ENCODE measurements around the gene WBP1.

WBP1 gene

GRCh38 chr2:74430502-74430901, 27.7 kb upstream of the WBP1 start:
- H3K79me2 ChIP-seq (ENCODE audit: insufficient read depth, low read length), result no peaks in the 10 kb centered on the region
- H3K27ac ChIP-seq (ENCODE audit: low read depth, low read length, poor library complexity, severe bottlenecking), result no peak overlapping the region
- H3K9me3 ChIP-seq (ENCODE audit: low read length), result no peaks in the 10 kb centered on the region
- no peak overlapping the region for H2AFZ ChIP-seq (ENCODE audit: low read length)
- no peak for TF ChIP-seq EZH2 (IDR thresholded peaks at IDR 0.05; ENCODE audit: borderline replicate concordance, low read length)
- no peak for TF ChIP-seq CTCF (IDR thresholded peaks at IDR 0.05; ENCODE audit: low read length)
- H4K20me1 ChIP-seq (ENCODE audit: insufficient read depth, low read length), result no peaks in the 10 kb centered on the region
- H3K4me3 ChIP-seq (ENCODE audit: low read depth, low read length, poor library complexity, severe bottlenecking), result no peak overlapping the region
- H3K36me3 ChIP-seq (ENCODE audit: insufficient read depth, low read length), result no peaks in the 10 kb centered on the region
- no peaks in the 10 kb centered on the region for H3K9me2 ChIP-seq (ENCODE audit: low read depth, low read length)
- H3K9ac ChIP-seq (ENCODE audit: low read length), result no peak overlapping the region
- 0 out of 2 replicates have a peak, but pooled peaks cover 4% of the 10 kb centered on the region for H3K27me3 ChIP-seq (ENCODE audit: insufficient read depth, low read length)
- H3K4me1 ChIP-seq (ENCODE audit: insufficient read depth, low read length, severe bottlenecking), result no peaks in the 10 kb centered on the region
- no peak overlapping the region for H3K4me2 ChIP-seq (ENCODE audit: low read length)
- H3F3A ChIP-seq (ENCODE audit: insufficient read depth, low read length), result no peaks in the 10 kb centered on the region

- H4K20me1 ChIP-seq (ENCODE audit: insufficient read depth, low read length), result no peaks in the 10 kb centered on the region
- H3K9ac ChIP-seq (ENCODE audit: low read length), result no peak overlapping the region
- no peaks in the 10 kb centered on the region for H3K9me3 ChIP-seq (ENCODE audit: low read length)
- H2AFZ ChIP-seq (ENCODE audit: low read length), result no peak overlapping the region
- no peak overlapping the region for H3K27ac ChIP-seq (ENCODE audit: low read depth, low read length, poor library complexity, severe bottlenecking)
- H3K4me3 ChIP-seq (ENCODE audit: low read depth, low read length, poor library complexity, severe bottlenecking), result no peak overlapping the region
- H3K36me3 ChIP-seq (ENCODE audit: insufficient read depth, low read length), result no peaks in the 10 kb centered on the region
- H3K4me1 ChIP-seq (ENCODE audit: insufficient read depth, low read length, severe bottlenecking), result peaks cover 10% of the 10 kb centered on the region
- H3K9me2 ChIP-seq (ENCODE audit: low read depth, low read length), result no peaks in the 10 kb centered on the region
- H3K79me2 ChIP-seq (ENCODE audit: insufficient read depth, low read length), result no peaks in the 10 kb centered on the region
- no peaks in the 10 kb centered on the region for H3F3A ChIP-seq (ENCODE audit: insufficient read depth, low read length)
- TF ChIP-seq EZH2 (IDR thresholded peaks at IDR 0.05; ENCODE audit: borderline replicate concordance, low read length), result no peak
- no peak for TF ChIP-seq CTCF (IDR thresholded peaks at IDR 0.05; ENCODE audit: low read length)
- peaks cover 9% of the 10 kb centered on the region; the same call in 1 of the 2 replicates for H3K27me3 ChIP-seq (ENCODE audit: insufficient read depth, low read length)
- no peak overlapping the region for H3K4me2 ChIP-seq (ENCODE audit: low read length)
These were observed 22.0 kb upstream of the WBP1 start for GRCh38 chr2:74436111-74436805.

GRCh38 chr2:74436848-74437695, 21.2 kb upstream of the WBP1 start:
- H3K4me2 ChIP-seq (ENCODE audit: low read length), result no peak overlapping the region
- no peak overlapping the region for H3K27ac ChIP-seq (ENCODE audit: low read depth, low read length, poor library complexity, severe bottlenecking)
- H3K9ac ChIP-seq (ENCODE audit: low read length), result no peak overlapping the region
- peaks cover 18% of the 10 kb centered on the region for H3K4me1 ChIP-seq (ENCODE audit: insufficient read depth, low read length, severe bottlenecking)
- H3K79me2 ChIP-seq (ENCODE audit: insufficient read depth, low read length), result no peaks in the 10 kb centered on the region
- H3K9me3 ChIP-seq (ENCODE audit: low read length), result no peaks in the 10 kb centered on the region
- H3K27me3 ChIP-seq (ENCODE audit: insufficient read depth, low read length), result peaks cover 12% of the 10 kb centered on the region; the same call in 1 of the 2 replicates
- H3K9me2 ChIP-seq (ENCODE audit: low read depth, low read length), result no peaks in the 10 kb centered on the region
- H3K36me3 ChIP-seq (ENCODE audit: insufficient read depth, low read length), result no peaks in the 10 kb centered on the region
- no peak overlapping the region for H3K4me3 ChIP-seq (ENCODE audit: low read depth, low read length, poor library complexity, severe bottlenecking)
- no peaks in the 10 kb centered on the region for H3F3A ChIP-seq (ENCODE audit: insufficient read depth, low read length)
- no peak overlapping the region for H2AFZ ChIP-seq (ENCODE audit: low read length)
- no peaks in the 10 kb centered on the region for H4K20me1 ChIP-seq (ENCODE audit: insufficient read depth, low read length)
- TF ChIP-seq EZH2 (IDR thresholded peaks at IDR 0.05; ENCODE audit: borderline replicate concordance, low read length), result no peak
- TF ChIP-seq CTCF (IDR thresholded peaks at IDR 0.05; ENCODE audit: low read length), result no peak

Measured in OCI-LY1 (cell line).